Lower leg skin (tissue), 3 donors: ENCODE results near the gene SRRM2.

Experiments
- CTCF ChIP-seq, 3 donors: fragments of 450-650 bp; IDR thresholded peaks; one replicate each; pipeline ENCODE4 v1.5.1; 2016; ENCODE audit warnings: antibody characterized with exemption in 3 of 3, mild to moderate bottlenecking in 3 of 3, moderate library complexity in 2 of 3
- POLR2A ChIP-seq, 2 donors: fragments of 450-650 bp; IDR thresholded peaks; one replicate each; pipeline ENCODE4 v1.6.1; 2016 to 2017; ENCODE audit warnings: antibody characterized with exemption in 2 of 2, mild to moderate bottlenecking in 1 of 2, moderate library complexity in 1 of 2

- TF ChIP-seq POLR2A (IDR thresholded peaks at IDR 0.05) (no peak), CTCF (IDR thresholded peaks at IDR 0.05) (no peak)
Observed at GRCh38 chr16:2710021-2710710, 42.3 kb upstream of the SRRM2 start.
